ENCODE data around the gene GRIN2C.

DNA sequence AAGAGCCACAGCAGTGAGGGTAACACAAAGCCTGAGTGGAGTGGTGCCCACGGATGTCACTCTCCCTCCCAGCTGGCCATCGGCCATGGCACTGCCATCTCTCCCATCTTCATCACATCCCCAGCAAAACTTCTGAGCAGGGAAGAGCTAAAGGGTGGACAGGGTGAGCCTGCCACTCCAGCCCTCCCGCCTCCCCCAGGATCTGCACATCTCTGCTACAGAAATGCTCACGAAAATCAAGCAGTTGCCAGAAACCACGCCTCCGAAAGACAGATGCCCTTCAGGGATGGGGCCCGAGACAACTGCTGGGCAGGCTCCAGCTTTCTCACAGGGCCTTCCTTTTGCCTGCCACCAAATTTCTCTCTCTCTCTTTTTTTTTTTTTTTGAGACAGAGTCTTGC, 3.6 kb downstream of the GRIN2C start:
- TF ChIP-seq EZH2 (IDR thresholded peaks at IDR 0.05; ENCODE audit: borderline replicate concordance, insufficient read depth, low read depth, low read length, poor library complexity, severe bottlenecking), result no peak
- TF ChIP-seq, protein P1, sequence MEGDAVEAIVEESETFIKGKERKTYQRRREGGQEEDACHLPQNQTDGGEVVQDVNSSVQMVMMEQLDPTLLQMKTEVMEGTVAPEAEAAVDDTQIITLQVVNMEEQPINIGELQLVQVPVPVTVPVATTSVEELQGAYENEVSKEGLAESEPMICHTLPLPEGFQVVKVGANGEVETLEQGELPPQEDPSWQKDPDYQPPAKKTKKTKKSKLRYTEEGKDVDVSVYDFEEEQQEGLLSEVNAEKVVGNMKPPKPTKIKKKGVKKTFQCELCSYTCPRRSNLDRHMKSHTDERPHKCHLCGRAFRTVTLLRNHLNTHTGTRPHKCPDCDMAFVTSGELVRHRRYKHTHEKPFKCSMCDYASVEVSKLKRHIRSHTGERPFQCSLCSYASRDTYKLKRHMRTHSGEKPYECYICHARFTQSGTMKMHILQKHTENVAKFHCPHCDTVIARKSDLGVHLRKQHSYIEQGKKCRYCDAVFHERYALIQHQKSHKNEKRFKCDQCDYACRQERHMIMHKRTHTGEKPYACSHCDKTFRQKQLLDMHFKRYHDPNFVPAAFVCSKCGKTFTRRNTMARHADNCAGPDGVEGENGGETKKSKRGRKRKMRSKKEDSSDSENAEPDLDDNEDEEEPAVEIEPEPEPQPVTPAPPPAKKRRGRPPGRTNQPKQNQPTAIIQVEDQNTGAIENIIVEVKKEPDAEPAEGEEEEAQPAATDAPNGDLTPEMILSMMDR (IDR thresholded peaks at IDR 0.05), result no peak
